Measurements from ENCODE around the gene CLEC1B.

GRCh38 chr12:9948606-9949296 lies 50.2 kb downstream of the CLEC1B start:
- TF ChIP-seq CTCF (IDR thresholded peaks at IDR 0.05) = no peak
- TF ChIP-seq EP300 (IDR thresholded peaks at IDR 0.05) = no peak
- TF ChIP-seq POLR2A (IDR thresholded peaks at IDR 0.05) = no peak

Data from upper lobe of left lung (tissue), 4 donors.